Islet precursor cell (in vitro differentiated cells): Measurements from ENCODE around the gene ZNF674.
A peak's percentile ranks its signal among the peaks of the same experiment; 100 is the strongest.
"Not testable (repeated sequence)": the region's sequence is repeated elsewhere in the genome, so short reads cannot be mapped to it uniquely, and the experiment has no call there.

ENCODE experiments used
- DNase-seq: peaks from one replicate; pipeline ENCODE4 v3.0.0-alpha.2; 2018

ZNF674 gene

GRCh38 chrX:46567388-46567787 is 22.2 kb upstream of the ZNF674 start:
- no peak for DNase-seq

GRCh38 chrX:46561824-46562657 is 16.8 kb upstream of the ZNF674 start:
- DNase-seq = no peak

DNA sequence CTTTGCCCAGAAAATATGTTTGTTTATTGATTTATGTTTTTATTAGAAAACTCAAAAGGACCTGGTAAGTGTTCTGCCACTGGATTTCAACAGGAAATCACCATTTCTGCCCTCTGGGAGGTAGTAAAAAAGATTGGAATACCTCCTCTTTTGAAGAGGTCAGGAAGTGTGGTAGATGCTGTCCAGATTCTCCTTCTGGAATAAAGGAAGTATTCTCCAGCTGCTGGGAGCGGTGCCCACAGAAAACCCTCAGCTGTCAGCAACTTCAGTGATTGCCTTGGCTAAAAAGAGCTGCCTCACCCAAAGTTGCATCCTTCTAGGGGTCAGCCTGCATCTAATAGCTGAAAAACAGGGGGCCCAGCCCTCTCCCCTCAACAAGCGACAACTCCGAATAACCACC is 13.8 kb upstream of the ZNF674 start:
- DNase-seq = no peak

- no peak for DNase-seq
Measured at GRCh38 chrX:46554942-46555341, 9.7 kb upstream of the ZNF674 start.

- DNase-seq = no peak
Measured at GRCh38 chrX:46553935-46554334, 8.7 kb upstream of the ZNF674 start.

DNA sequence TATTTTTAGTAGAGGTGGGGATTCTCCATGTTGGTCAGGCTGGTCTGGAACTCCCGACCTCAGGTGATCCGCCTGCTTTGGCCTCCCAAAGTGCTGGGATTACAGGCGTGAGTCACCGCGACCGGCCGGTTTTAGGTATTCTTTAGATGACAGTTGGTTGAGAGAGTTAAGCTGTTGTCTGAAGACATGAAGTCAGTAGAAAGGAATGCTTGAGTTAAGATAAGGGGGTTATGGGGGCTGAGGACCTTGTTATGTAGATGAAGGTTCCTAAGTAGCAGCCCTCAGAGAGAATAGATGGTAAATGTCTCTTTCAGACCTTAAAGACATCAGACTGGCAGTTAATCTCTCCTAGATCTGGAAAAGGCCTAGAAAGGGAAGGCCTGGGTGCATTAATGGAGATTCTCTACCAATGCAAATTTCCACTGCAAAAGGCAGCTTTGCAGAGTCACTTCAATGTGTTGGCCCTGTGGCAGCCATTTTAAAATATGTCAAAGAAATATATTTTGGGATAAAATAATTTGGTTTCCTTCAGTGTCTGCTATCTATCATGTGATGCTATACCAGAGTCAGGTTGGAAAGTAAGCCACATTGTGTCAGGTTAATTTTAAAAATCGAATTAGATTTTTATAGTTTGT is 6.4 kb upstream of the ZNF674 start:
- DNase-seq = peak; percentile 89

DNA sequence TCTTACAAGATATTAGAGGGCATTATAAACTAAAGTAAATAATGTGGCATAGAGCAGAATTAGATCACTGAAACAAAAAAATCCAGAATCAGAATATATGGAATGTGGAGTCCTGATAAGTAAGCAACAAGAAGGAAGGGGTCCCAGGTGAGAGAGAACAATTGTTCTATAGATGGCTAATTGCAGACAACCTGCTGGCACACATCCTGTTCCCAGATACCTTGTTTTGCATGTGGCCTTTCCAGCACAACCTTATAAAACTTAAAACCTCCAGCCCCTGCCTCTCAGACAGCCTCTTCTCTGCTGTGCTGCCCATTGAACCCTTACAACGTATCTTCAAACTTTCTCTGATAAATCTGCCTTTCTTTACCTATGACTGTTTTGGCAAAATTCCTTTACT is 4.7 kb upstream of the ZNF674 start:
- DNase-seq = no peak

- DNase-seq = peak; percentile 80
Measured at GRCh38 chrX:46547857-46548256, 2.6 kb upstream of the ZNF674 start.

DNA sequence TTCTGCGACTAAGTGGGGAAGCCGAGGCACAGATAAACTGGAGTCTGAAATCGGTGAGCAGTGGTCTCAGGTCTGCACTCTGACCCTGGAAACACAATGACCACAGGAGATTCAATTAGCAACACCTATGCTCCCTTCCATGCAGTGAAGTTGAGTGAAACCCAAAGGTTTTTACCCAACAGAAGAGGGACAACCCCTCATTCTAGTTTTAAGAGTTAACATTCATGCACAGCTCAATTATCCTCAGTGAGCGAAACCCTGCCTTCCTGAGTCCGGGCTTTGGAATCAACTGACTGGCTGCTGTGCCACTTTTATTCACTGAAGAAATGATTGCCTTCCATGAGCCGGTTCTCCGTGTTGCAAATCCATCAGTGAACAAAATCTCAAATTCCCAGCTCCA is 694 bp downstream of the ZNF674 start:
- not testable (repeated sequence) for DNase-seq

DNA sequence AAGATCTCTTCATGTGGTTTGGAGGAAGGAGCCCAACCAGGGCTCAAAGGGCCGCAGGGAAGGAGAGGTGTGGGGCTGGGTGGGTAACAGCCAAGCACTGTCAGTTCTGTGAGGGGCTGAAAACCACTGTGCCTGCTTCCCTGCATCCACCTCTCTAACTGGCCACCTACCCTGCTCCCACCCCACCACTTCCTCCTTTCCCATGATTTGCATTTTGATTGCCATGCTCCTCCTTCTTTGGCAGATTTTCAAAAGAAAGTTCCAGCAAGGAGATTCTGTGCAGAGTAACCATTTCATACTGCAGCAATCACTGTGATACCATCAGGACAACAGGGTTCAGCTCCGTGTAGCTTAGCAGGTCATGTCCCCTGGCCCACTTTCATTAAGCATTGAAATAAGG is 1.8 kb downstream of the ZNF674 start:
- no peak for DNase-seq

- DNase-seq = no peak
Measured at GRCh38 chrX:46531442-46531841, 13.8 kb downstream of the ZNF674 start.

- not testable (repeated sequence) for DNase-seq
Measured at GRCh38 chrX:46530404-46530908, 14.8 kb downstream of the ZNF674 start.

DNA sequence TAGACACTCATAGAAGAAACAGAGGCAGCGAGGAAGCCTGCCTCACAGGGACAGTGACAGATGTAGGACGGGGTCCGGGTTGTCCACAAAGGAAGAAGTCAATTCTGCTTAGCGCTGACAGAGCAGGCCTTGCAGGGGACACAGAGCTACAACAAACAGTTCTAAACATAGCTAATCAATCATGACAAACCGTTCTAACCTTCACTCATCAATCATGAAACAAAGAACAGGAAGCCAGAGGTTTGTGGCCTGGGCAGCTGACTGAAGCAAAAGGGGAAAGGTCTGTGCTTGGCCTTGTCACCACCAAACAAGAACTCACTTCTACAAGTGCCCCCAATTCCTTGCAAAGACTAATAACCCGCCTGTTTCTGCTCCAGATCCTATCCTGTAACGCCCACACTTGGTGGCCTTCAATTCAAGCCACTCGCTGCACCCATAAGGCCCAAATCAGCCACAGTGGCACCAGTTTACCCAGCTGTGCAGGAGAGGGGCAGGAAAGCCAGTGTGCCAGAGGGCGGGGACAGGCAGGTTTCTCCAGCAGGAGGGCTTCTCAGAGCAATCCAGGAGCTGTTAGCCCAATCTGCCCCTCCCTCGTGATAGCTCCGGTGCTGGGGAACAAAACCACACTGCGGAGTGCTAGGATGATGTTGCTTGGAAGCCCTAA is 15.3 kb downstream of the ZNF674 start:
- DNase-seq = not testable (repeated sequence)

DNA sequence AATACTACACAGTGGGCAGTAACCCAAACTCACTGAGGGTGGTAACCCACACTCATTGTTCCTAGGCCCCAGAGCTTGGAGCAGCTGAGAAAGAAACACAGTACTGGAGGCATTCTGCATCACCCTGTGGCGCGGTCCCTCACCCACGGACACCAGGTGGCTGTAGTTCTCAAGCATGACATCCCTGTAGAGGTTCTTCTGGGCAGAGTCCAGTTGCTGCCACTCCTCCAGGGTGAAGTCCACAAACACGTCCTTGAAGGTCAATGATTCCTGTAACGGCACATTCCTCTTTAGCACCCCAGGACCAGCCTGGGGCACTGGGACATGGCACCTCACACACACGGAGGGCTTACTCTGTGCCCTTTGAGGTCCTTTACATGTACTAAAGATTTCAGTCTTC is 16.6 kb downstream of the ZNF674 start:
- DNase-seq = not testable (repeated sequence)

DNA sequence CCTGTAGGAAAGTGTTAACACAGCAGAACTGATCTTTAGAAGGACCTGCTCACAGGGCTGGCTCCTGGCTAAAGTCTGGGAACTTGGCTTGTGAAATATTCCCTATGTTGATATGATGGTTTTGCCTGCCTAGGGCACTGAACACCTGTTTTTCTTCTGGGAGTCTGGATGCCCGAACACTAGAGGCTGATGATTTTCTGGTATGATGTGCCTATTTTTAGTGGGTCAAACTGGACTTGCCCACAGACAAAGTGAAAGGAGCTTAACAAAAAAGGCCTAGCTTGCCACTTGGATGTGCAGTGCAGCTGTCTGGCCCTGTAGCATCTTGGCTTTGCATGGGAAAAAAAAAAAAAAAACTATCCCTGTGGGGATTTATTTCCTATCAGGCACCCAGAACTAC is 39.1 kb downstream of the ZNF674 start:
- DNase-seq = no peak

- no peak for DNase-seq
Measured at GRCh38 chrX:46502848-46503247, 42.4 kb downstream of the ZNF674 start.

GRCh38 chrX:46500054-46500453 is 45.2 kb downstream of the ZNF674 start:
- DNase-seq = no peak

- DNase-seq = no peak
Measured at GRCh38 chrX:46488712-46489111, 56.5 kb downstream of the ZNF674 start.

DNA sequence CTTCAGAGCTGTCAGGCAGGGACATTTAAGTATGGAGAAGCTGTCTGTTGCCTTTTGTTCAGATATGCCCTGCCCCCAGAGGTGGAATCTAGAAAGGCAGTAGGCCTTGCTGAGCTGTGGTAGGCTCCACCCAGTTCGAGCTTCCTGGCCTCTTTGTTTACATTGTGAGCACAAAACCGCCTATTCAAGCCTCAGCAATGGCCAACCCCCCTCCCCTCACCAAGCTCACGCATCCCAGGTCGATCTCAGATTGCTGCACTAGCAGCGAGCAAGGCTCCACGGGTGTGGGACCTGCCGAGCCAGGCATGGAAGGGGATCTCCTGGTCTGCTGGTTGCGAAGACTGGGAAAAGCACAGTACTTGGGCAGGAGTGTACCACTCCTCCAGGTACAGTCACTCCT is 59.3 kb downstream of the ZNF674 start:
- DNase-seq = no peak

DNA sequence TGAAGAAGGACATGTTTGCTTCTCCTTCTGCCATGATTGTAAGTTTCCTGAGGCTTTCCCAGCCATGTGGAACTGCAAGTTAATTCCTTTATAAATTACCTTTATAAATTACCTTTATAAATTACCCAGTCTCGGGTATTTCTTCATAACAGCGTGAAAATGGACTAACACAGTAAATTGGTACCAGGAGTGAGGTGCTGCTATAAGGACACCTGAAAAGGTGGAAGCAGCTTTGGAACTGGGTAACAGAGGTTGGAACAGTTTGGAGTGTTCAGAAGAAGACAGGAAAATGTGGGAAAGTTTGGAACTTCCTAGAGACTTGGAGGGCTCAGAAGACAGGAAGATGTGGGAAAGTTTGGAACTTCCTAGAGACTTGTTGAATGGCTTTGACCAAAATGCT is 66.6 kb downstream of the ZNF674 start:
- DNase-seq = not testable (repeated sequence)

- no peak for DNase-seq
Measured at GRCh38 chrX:46477435-46477834, 67.8 kb downstream of the ZNF674 start.

- no peak for DNase-seq
Measured at GRCh38 chrX:46465203-46465602, 80.0 kb downstream of the ZNF674 start.

- no peak for DNase-seq
Measured at GRCh38 chrX:46463682-46464081, 81.5 kb downstream of the ZNF674 start.

- no peak for DNase-seq
Measured at GRCh38 chrX:46461660-46462191, 83.5 kb downstream of the ZNF674 start.
